Activated effector memory CD4-positive, alpha-beta T cell treated with Interleukin-2 at 50 U/mL for 16 hours (primary cell): Measurements from ENCODE around the gene ADNP2.

Experiments
- DNase-seq: peaks from one replicate; pipeline ENCODE4 v3.0.0-alpha.2; 2020

Gene ADNP2

DNA sequence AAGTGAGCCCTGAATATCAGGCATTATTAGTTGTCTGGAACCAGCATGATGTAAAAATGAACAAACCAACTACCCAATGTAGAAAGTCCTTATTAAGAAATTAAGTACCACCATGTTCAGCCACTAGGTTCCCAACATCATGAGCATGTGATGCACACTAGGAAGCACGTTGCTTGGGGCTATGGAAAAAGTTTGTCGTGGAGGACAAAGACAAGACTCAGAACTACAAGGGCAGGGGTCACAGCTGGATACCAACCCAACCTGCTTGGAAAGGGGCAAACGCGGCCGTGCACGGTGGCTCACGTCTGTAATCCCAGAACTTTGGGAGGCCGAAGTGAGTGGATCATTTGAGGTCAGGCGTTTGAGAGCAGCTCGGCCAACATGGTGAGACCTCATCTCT is 64.0 kb downstream of the ADNP2 start:
- DNase-seq = no peak

DNA sequence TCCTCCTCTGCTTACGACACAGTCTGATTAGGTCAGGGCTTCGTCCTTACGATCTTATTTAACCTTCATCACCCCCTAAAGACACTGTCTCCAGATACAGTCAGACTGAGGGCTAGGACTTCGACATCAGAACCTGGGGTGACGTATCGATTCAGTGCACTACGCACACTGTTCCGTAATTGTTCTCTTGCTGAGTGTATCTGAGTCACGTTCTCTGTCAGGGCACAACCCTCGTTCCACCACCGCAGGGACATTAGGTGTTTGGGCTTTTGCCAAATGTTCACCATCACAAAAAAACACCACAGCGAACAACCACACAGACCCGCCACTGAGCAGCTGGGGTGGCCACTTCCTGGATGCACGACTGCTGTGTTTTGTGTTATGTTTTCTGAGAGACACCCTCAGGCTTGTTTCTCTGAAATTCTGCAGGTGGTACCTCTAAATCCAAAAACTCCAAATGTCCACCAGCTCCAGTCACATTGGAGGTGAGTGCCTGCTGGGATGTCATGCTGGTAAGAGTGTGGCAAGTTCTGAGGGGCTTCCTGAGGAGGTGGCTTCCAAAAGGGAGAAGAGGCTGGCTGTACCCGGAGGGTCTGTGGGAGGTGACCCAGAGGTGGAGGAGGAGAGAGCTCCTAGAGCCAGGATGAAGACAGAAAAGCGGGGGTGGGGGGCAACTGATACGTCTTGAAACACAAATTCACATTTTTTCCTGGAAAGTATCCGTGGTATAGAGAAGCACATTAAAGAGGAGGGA is 66.6 kb downstream of the ADNP2 start:
- peak; percentile 39 for DNase-seq

DNA sequence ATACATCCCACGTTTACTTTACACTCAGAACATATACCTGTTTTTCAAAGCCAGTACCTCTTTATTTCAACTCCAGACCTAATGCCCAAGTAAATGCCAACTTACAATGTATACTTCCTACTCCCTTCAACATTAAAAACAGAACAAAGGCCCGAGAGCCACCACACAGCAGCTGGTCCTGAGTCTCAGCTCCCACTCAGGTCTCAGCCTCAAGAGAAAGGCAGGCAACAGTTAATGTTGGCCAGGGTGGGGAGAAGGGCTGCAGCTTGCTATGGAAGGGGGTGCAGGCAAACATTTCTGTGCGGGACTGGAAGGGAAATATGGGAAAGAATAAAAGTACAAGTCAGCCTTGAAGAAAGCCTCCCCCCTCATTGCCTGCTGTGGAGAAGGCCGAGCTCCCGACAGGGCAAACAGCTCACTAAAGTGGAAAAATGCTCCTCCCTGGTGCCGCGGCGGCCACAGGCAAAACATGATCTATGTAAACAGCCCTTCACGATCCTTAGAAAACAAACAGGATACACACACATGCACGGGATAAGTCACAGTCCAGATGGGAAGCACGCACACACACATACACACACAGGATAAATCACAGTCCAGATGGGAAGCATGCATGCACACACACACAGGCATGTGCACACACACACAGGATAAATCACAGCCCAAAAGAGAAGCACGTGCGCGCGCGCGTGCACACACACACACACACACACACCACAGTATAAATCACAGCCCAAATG is 67.4 kb downstream of the ADNP2 start:
- DNase-seq = no peak

GRCh38 chr18:80177128-80177527 is 68.1 kb downstream of the ADNP2 start:
- no peak for DNase-seq

DNA sequence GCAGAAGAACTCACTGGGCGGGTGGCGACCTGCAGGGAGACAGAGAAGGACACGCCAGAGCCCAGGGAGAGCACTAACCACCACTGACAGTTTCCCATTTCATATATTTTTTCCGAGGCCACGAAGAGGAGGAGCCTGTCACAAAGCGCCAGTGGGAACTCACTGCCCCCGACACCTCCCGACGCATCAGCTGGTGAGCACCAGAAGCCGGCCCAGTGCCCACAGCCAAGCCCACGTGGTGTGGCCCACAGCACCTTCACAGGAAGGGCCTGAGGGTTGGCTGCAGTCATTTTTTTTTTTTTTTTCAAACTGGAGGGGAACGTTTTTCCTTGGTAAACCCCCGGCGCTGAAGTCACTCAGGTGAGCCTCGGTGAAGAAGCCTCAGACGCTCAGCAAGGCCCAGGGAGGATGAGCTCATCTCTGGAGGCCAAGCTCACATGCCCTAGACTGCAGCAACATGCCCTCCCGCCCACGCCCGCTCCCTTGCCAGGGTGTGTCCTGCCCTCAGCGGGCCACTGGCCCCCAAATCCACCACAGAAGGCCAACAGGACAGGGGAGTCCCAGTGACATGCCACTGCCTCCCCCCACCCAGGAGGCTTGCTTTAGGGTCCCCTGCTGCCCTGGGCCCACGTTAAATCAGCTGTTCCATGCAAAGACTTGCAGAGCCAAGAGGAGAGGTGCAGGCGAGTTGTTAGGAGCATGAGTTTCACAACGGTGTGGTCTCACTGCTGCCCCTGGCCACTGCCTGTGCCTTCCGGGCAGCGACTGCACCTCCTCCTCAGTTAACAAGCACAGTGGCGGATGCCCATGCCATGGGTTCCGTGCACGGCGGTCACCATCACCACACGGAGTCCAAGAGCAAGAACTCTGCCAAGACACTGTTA is 70.1 kb downstream of the ADNP2 start:
- DNase-seq = no peak

- no peak for DNase-seq
These were observed 70.9 kb downstream of the ADNP2 start for GRCh38 chr18:80179857-80180558.

DNA sequence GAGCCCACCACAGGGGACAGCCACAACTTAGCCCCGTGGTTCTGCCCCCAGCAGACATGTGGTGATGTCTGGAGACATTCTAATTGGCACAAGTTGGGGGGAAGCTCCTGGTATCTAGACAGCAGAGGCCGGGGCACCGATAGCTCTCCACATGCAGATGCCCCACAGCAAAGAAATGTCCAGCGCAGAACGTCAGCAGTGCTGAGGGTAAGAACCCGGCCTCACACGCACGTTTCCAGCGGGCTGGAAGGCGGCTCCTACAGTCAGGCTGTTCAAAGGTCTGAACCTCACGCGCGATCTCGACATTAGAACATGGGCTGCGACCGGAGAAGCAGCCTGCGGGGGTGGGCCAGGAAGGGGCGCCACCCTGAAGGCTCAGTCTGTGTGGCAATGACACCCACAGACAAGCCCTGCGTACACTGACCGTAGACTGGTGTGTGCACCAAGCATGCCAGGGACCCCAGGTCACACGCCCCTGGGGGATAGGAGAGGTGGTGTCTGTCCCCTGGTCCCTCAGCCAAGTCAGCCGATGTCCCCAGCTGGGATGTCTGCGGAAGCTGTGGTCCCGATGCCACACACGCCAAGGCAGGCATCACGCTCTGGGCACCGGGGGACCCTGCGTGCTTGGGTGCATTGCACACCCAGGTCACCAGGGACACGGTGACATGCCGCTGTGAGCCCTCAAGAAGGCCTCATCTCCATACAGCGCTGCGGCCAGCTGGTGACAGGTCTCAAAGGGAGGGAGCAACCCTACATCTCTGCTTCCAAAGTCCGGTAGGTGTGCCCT is 71.9 kb downstream of the ADNP2 start:
- DNase-seq = no peak

DNA sequence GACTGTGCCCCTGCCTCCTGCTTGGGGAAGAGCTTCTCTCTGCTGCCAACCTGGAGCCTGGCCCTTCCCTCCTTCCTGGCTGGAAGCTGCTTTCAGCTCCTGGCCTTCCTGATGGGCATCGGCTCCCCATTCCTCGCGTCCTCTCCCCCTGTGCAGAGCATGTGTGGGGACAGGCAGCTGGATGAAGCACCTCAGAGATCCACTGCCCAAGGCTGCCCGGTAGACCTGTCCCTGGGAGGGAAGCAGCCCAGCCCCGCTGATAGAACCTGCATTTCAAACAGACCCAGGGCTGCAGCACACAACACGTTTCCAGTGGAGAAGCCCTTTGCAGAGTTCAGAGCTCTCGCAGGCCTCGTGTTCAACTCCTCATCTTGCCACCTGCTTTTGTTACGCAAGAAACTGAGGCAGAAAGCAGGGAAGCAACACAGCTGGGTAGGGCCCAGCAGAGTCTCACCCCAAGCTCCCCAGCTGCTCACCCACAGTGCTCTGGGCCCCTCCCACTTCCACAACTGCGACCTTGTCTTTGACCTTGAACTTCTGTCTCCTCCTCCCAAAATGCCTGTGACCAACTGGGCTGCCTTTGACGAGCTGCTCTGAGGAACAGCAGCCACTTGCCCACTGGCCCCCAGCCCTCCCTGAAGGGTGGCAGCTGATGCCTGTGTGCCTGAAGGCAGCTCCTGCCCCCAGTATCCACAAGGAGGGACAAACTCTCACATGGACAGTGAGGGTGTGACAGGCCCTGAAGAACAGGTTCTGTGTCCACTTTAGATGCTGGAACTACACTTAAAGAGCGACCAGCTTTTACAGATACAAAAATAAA is 72.8 kb downstream of the ADNP2 start:
- DNase-seq = no peak

DNA sequence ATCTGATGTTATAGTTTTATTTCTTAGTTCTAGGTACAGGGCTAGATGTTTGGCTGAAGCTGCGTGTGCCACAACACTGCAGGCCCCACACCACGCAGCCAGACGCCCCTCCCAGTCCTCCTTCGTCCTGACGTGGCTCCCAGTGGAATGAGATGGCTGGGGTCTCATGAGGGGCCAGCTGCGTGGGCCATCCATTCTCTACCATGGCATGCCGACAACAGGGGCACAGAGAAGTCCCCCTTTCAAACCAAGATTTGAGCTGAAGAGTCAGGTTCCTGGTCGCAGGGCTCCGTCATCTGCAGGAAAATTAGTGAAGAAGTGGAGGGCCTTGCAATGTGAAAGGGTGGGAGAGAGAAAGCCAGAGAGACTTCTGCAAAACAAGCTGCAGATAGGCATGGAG is 73.8 kb downstream of the ADNP2 start:
- DNase-seq = no peak

- DNase-seq = no peak
These were observed 74.4 kb downstream of the ADNP2 start for GRCh38 chr18:80183273-80184050.

- DNase-seq = no peak
These were observed 75.2 kb downstream of the ADNP2 start for GRCh38 chr18:80184243-80184772.

- DNase-seq = no peak
These were observed 76.5 kb downstream of the ADNP2 start for GRCh38 chr18:80185545-80185944.

GRCh38 chr18:80187956-80188642 is 79.0 kb downstream of the ADNP2 start:
- no peak for DNase-seq

DNA sequence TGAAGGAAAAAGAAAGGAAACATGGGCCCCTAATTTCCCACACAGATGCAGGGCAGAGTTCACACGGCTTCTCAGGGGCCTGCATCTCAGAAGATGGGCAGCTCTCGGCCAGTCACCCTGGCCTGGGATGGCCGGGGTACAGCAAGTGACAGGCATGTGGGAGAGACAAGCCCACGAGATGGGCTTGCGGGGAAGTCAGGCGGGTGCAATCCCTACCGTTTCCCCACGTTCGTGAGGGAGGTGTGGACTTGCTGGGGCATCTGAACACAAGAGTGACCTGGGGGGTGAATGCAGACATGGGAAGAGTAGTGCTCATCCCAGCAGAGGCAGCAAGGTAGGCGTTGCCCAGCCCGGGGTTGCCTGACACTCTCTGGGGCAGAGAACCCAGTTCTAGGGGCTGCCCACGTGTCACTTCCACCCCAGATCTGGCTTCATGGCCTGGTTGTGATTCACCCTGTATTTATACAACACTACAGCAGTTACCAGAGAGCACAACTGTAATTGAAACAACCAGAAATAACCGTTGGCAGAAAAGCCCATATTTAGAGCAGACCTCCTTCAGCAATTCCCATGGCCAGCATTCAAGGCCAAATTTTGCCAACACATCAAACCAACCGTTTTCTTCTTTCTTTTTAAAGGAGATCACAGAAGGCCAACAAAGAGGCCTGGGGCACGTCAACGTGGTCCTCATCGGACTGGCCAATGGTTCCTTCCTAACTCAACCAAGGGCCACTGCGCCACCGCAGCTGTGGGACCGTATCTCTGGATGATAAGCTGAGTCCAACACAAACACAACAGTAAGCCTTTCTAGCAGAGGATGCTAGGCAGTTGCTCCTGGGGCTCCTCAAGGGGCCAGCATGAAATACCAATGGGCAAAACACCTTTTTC is 79.8 kb downstream of the ADNP2 start:
- DNase-seq = no peak

DNA sequence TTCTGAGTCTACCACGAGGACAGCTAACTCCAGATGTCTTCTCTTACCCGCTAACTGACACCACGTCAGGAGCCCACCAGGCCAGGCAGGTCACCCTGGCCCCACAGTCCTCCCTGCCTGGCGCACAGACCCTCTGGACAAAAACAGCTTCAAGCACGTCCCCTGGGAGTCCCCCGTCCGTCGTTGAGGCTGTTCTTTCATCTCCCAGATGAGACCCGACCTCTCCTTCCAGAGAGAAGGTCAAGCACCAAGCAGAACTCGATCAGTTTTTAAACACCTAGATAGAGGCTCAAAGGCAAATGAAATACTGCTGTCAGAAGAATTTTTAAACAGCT is 80.4 kb downstream of the ADNP2 start:
- DNase-seq = no peak
